Measurements from ENCODE around the gene ARHGEF12.

The ARHGEF12 gene

GRCh38 chr11:120457996-120458395 is 121.8 kb downstream of the ARHGEF12 start:
- DNase-seq, result no peak
- Histone ChIP-seq H3K9ac (ENCODE audit: low read length) (no peak overlapping the region), H4K8ac (ENCODE audit: low read depth, low read length) (no peak overlapping the region), H3K79me2 (ENCODE audit: control insufficient read depth, insufficient read depth, low read length) (no peaks in the 10 kb centered on the region), H3K4me2 (ENCODE audit: low read length) (no peak overlapping the region), H3K4me3 (ENCODE audit: low read length) (no peak overlapping the region), H3K36me3 (ENCODE audit: control insufficient read depth, insufficient read depth, low read length) (peaks cover 4% of the 10 kb centered on the region), H3K4ac (ENCODE audit: low read depth, low read length) (no peak overlapping the region), H3K4me1 (ENCODE audit: control insufficient read depth, low read depth, low read length) (no peaks in the 10 kb centered on the region), H3K27ac (ENCODE audit: low read depth, low read length) (no peak overlapping the region), H3K18ac (ENCODE audit: low read length) (no peak overlapping the region), H4K5ac (ENCODE audit: low read length) (no peak overlapping the region), H2AK5ac (ENCODE audit: low read length) (no peak overlapping the region), H3K27me3 (ENCODE audit: insufficient read depth, low read length, poor library complexity) (no peaks in the 10 kb centered on the region), H3K79me1 (ENCODE audit: low read length) (no peaks in the 10 kb centered on the region), H3K23ac (ENCODE audit: low read length) (no peak overlapping the region), H2BK5ac (ENCODE audit: low read length) (no peak overlapping the region), H2BK15ac (replicated peaks; ENCODE audit: low read depth) (no peak overlapping the region), H3K56ac (ENCODE audit: low read length) (no peak overlapping the region), H2BK120ac (ENCODE audit: low read depth, low read length) (no peak overlapping the region)
- WGBS (ENCODE audit: extremely low coverage, insufficient coverage, low lambda C conversion rate), result no CpG with 5 or more reads among the region's 1 CpG

GRCh38 chr11:120462825-120463224 is 126.6 kb downstream of the ARHGEF12 start:
- H2BK5ac ChIP-seq (ENCODE audit: low read length), result no peak overlapping the region
- DNase-seq, result no peak
- H3K79me1 ChIP-seq (ENCODE audit: low read length), result no peaks in the 10 kb centered on the region
- no peak overlapping the region for H3K4ac ChIP-seq (ENCODE audit: low read depth, low read length)
- H4K8ac ChIP-seq (ENCODE audit: low read depth, low read length), result no peak overlapping the region
- no peak overlapping the region for H3K9ac ChIP-seq (ENCODE audit: low read length)
- H2BK120ac ChIP-seq (ENCODE audit: low read depth, low read length), result no peak overlapping the region
- no peak overlapping the region for H3K18ac ChIP-seq (ENCODE audit: low read length)
- H3K56ac ChIP-seq (ENCODE audit: low read length), result no peak overlapping the region
- H4K5ac ChIP-seq (ENCODE audit: low read length), result no peak overlapping the region
- no peak overlapping the region for H2AK5ac ChIP-seq (ENCODE audit: low read length)
- WGBS (ENCODE audit: extremely low coverage, insufficient coverage, low lambda C conversion rate), result no CpG with 5 or more reads among the region's 2 CpGs
- no peak overlapping the region for H3K23ac ChIP-seq (ENCODE audit: low read length)
- H3K4me3 ChIP-seq (ENCODE audit: low read length), result no peak overlapping the region
- H3K79me2 ChIP-seq (ENCODE audit: control insufficient read depth, insufficient read depth, low read length), result no peaks in the 10 kb centered on the region
- no peak overlapping the region for H2BK15ac ChIP-seq (replicated peaks; ENCODE audit: low read depth)
- H3K27ac ChIP-seq (ENCODE audit: low read depth, low read length), result no peak overlapping the region
- H3K4me2 ChIP-seq (ENCODE audit: low read length), result no peak overlapping the region
- H3K36me3 ChIP-seq (ENCODE audit: control insufficient read depth, insufficient read depth, low read length), result peaks cover 4% of the 10 kb centered on the region
- H3K4me1 ChIP-seq (ENCODE audit: control insufficient read depth, low read depth, low read length), result no peaks in the 10 kb centered on the region
- no peaks in the 10 kb centered on the region for H3K27me3 ChIP-seq (ENCODE audit: insufficient read depth, low read length, poor library complexity)

- Histone ChIP-seq H3K36me3 (ENCODE audit: control insufficient read depth, insufficient read depth, low read length) (peaks cover 4% of the 10 kb centered on the region), H4K5ac (ENCODE audit: low read length) (no peak overlapping the region), H3K18ac (ENCODE audit: low read length) (no peak overlapping the region)
Observed at GRCh38 chr11:120465921-120466534, 129.8 kb downstream of the ARHGEF12 start.

GRCh38 chr11:120467627-120468026 is 131.4 kb downstream of the ARHGEF12 start:
- no peak overlapping the region for H3K4me2 ChIP-seq (ENCODE audit: low read length)
- H4K8ac ChIP-seq (ENCODE audit: low read depth, low read length), result no peak overlapping the region
- H3K4me1 ChIP-seq (ENCODE audit: control insufficient read depth, low read depth, low read length), result no peaks in the 10 kb centered on the region
- DNase-seq, result no peak
- no peak overlapping the region for H3K56ac ChIP-seq (ENCODE audit: low read length)
- H2BK5ac ChIP-seq (ENCODE audit: low read length), result no peak overlapping the region
- H3K4me3 ChIP-seq (ENCODE audit: low read length), result no peak overlapping the region
- no peak overlapping the region for H2BK15ac ChIP-seq (replicated peaks; ENCODE audit: low read depth)
- H2BK120ac ChIP-seq (ENCODE audit: low read depth, low read length), result no peak overlapping the region
- H3K18ac ChIP-seq (ENCODE audit: low read length), result no peak overlapping the region
- H3K27me3 ChIP-seq (ENCODE audit: insufficient read depth, low read length, poor library complexity), result no peaks in the 10 kb centered on the region
- WGBS (ENCODE audit: extremely low coverage, insufficient coverage, low lambda C conversion rate), result no CpG with 5 or more reads among the region's 6 CpGs
- H3K36me3 ChIP-seq (ENCODE audit: control insufficient read depth, insufficient read depth, low read length), result peaks cover 1% of the 10 kb centered on the region
- no peak overlapping the region for H3K4ac ChIP-seq (ENCODE audit: low read depth, low read length)
- no peak overlapping the region for H4K5ac ChIP-seq (ENCODE audit: low read length)
- no peak overlapping the region for H3K23ac ChIP-seq (ENCODE audit: low read length)
- no peaks in the 10 kb centered on the region for H3K79me2 ChIP-seq (ENCODE audit: control insufficient read depth, insufficient read depth, low read length)
- no peak overlapping the region for H3K27ac ChIP-seq (ENCODE audit: low read depth, low read length)
- no peaks in the 10 kb centered on the region for H3K79me1 ChIP-seq (ENCODE audit: low read length)
- no peak overlapping the region for H3K9ac ChIP-seq (ENCODE audit: low read length)
- no peak overlapping the region for H2AK5ac ChIP-seq (ENCODE audit: low read length)

More at GRCh38 chr11:120465921-120466534, 129.8 kb downstream of the ARHGEF12 start:
- H2BK15ac ChIP-seq (replicated peaks; ENCODE audit: low read depth), result no peak overlapping the region
- H3K9ac ChIP-seq (ENCODE audit: low read length), result no peak overlapping the region
- no peaks in the 10 kb centered on the region for H3K4me1 ChIP-seq (ENCODE audit: control insufficient read depth, low read depth, low read length)
- no peak overlapping the region for H3K23ac ChIP-seq (ENCODE audit: low read length)
- H2BK120ac ChIP-seq (ENCODE audit: low read depth, low read length), result no peak overlapping the region
- H2BK5ac ChIP-seq (ENCODE audit: low read length), result no peak overlapping the region
- H3K79me1 ChIP-seq (ENCODE audit: low read length), result no peaks in the 10 kb centered on the region
- DNase-seq, result no peak
- no CpG with 5 or more reads among the region's 6 CpGs for WGBS (ENCODE audit: extremely low coverage, insufficient coverage, low lambda C conversion rate)
- H3K79me2 ChIP-seq (ENCODE audit: control insufficient read depth, insufficient read depth, low read length), result no peaks in the 10 kb centered on the region
- H3K4me2 ChIP-seq (ENCODE audit: low read length), result no peak overlapping the region
- H3K27ac ChIP-seq (ENCODE audit: low read depth, low read length), result no peak overlapping the region
- no peak overlapping the region for H4K8ac ChIP-seq (ENCODE audit: low read depth, low read length)
- no peak overlapping the region for H3K56ac ChIP-seq (ENCODE audit: low read length)
- no peak overlapping the region for H3K4me3 ChIP-seq (ENCODE audit: low read length)
- H3K27me3 ChIP-seq (ENCODE audit: insufficient read depth, low read length, poor library complexity), result no peaks in the 10 kb centered on the region
- H2AK5ac ChIP-seq (ENCODE audit: low read length), result no peak overlapping the region
- H3K4ac ChIP-seq (ENCODE audit: low read depth, low read length), result no peak overlapping the region

GRCh38 chr11:120471131-120471530 is 134.9 kb downstream of the ARHGEF12 start:
- WGBS (ENCODE audit: extremely low coverage, insufficient coverage, low lambda C conversion rate), result no CpG with 5 or more reads among the region's 1 CpG
- DNase-seq, result no peak
- no peak overlapping the region for H2BK5ac ChIP-seq (ENCODE audit: low read length)
- no peak overlapping the region for H4K8ac ChIP-seq (ENCODE audit: low read depth, low read length)
- H3K27me3 ChIP-seq (ENCODE audit: insufficient read depth, low read length, poor library complexity), result no peaks in the 10 kb centered on the region
- H2AK5ac ChIP-seq (ENCODE audit: low read length), result no peak overlapping the region
- no peak overlapping the region for H2BK120ac ChIP-seq (ENCODE audit: low read depth, low read length)
- H3K4me1 ChIP-seq (ENCODE audit: control insufficient read depth, low read depth, low read length), result no peaks in the 10 kb centered on the region
- H3K79me1 ChIP-seq (ENCODE audit: low read length), result no peaks in the 10 kb centered on the region
- H3K4ac ChIP-seq (ENCODE audit: low read depth, low read length), result no peak overlapping the region
- no peak overlapping the region for H3K27ac ChIP-seq (ENCODE audit: low read depth, low read length)
- no peak overlapping the region for H3K4me2 ChIP-seq (ENCODE audit: low read length)
- no peak overlapping the region for H3K18ac ChIP-seq (ENCODE audit: low read length)
- no peak overlapping the region for H3K4me3 ChIP-seq (ENCODE audit: low read length)
- no peak overlapping the region for H3K56ac ChIP-seq (ENCODE audit: low read length)
- no peak overlapping the region for H3K9ac ChIP-seq (ENCODE audit: low read length)
- H3K79me2 ChIP-seq (ENCODE audit: control insufficient read depth, insufficient read depth, low read length), result no peaks in the 10 kb centered on the region
- no peak overlapping the region for H3K23ac ChIP-seq (ENCODE audit: low read length)
- no peak overlapping the region for H2BK15ac ChIP-seq (replicated peaks; ENCODE audit: low read depth)
- no peaks in the 10 kb centered on the region for H3K36me3 ChIP-seq (ENCODE audit: control insufficient read depth, insufficient read depth, low read length)
- no peak overlapping the region for H4K5ac ChIP-seq (ENCODE audit: low read length)

GRCh38 chr11:120471994-120472393 is 135.8 kb downstream of the ARHGEF12 start:
- no CpG with 5 or more reads among the region's 3 CpGs for WGBS (ENCODE audit: extremely low coverage, insufficient coverage, low lambda C conversion rate)
- no peak overlapping the region for H3K23ac ChIP-seq (ENCODE audit: low read length)
- H3K9ac ChIP-seq (ENCODE audit: low read length), result no peak overlapping the region
- no peak overlapping the region for H4K5ac ChIP-seq (ENCODE audit: low read length)
- no peak overlapping the region for H3K18ac ChIP-seq (ENCODE audit: low read length)
- no peaks in the 10 kb centered on the region for H3K36me3 ChIP-seq (ENCODE audit: control insufficient read depth, insufficient read depth, low read length)
- H3K4ac ChIP-seq (ENCODE audit: low read depth, low read length), result no peak overlapping the region
- no peak overlapping the region for H4K8ac ChIP-seq (ENCODE audit: low read depth, low read length)
- DNase-seq, result no peak
- H3K27me3 ChIP-seq (ENCODE audit: insufficient read depth, low read length, poor library complexity), result no peaks in the 10 kb centered on the region
- no peak overlapping the region for H2BK5ac ChIP-seq (ENCODE audit: low read length)
- no peak overlapping the region for H3K4me3 ChIP-seq (ENCODE audit: low read length)
- H3K79me1 ChIP-seq (ENCODE audit: low read length), result no peaks in the 10 kb centered on the region
- no peaks in the 10 kb centered on the region for H3K4me1 ChIP-seq (ENCODE audit: control insufficient read depth, low read depth, low read length)
- H2BK15ac ChIP-seq (replicated peaks; ENCODE audit: low read depth), result no peak overlapping the region
- H2BK120ac ChIP-seq (ENCODE audit: low read depth, low read length), result no peak overlapping the region
- no peak overlapping the region for H2AK5ac ChIP-seq (ENCODE audit: low read length)
- H3K27ac ChIP-seq (ENCODE audit: low read depth, low read length), result no peak overlapping the region
- H3K56ac ChIP-seq (ENCODE audit: low read length), result no peak overlapping the region
- no peak overlapping the region for H3K4me2 ChIP-seq (ENCODE audit: low read length)
- H3K79me2 ChIP-seq (ENCODE audit: control insufficient read depth, insufficient read depth, low read length), result no peaks in the 10 kb centered on the region

All from mesendoderm (in vitro differentiated cells).